HepG2 (cell line): ENCODE results near the gene CHN2. TPM values are rescaled to one million over a fixed set of nuclear protein-coding genes. Genes with fewer than 3 reads are reported as not detected.

Source experiments
- ARNT ChIP-seq: fragments of 450-650 bp; IDR thresholded peaks from 2 replicates; pipeline ENCODE4 v1.6.1; 2017
- BRCA1 ChIP-seq: sonication (generic); formaldehyde crosslinking; IDR thresholded peaks from 2 replicates; pipeline ENCODE4 v1.4.0; 2020; ENCODE audit warnings: missing genetic modification reagents
- HNF4A ChIP-seq: sonication (generic); formaldehyde crosslinking; IDR thresholded peaks from 2 replicates; pipeline ENCODE4 v1.4.0; 2020; ENCODE audit warnings: missing genetic modification reagents
- IRX3 ChIP-seq: sonication (generic); formaldehyde crosslinking; IDR thresholded peaks from 2 replicates; pipeline ENCODE4 v1.8.1; 2023; ENCODE audit warnings: mild to moderate bottlenecking, low read depth, missing genetic modification reagents, borderline replicate concordance
- JUND ChIP-seq: sonication (generic); formaldehyde crosslinking; IDR thresholded peaks from 2 replicates; pipeline ENCODE4 v1.8.0; 2022; ENCODE audit warnings: mild to moderate bottlenecking, missing genetic modification reagents
- KDM5A ChIP-seq: fragments of 200-600 bp; sonication (generic); IDR thresholded peaks from 2 replicates; pipeline ENCODE4 v1.7.0; 2018; ENCODE audit warnings: antibody characterized with exemption, mild to moderate bottlenecking, low read length, borderline replicate concordance
- PAWR ChIP-seq: sonication (generic); formaldehyde crosslinking; IDR thresholded peaks from 2 replicates; pipeline ENCODE4 v1.4.0; 2020; ENCODE audit warnings: missing genetic modification reagents, mild to moderate bottlenecking, borderline replicate concordance
- PITX1 ChIP-seq: sonication (generic); formaldehyde crosslinking; IDR thresholded peaks from 2 replicates; pipeline ENCODE4 v1.5.1; 2020; ENCODE audit warnings: mild to moderate bottlenecking, missing genetic modification reagents
- RBAK ChIP-seq: sonication (generic); formaldehyde crosslinking; IDR thresholded peaks from 2 replicates; pipeline ENCODE4 v1.5.1; 2020; ENCODE audit warnings: mild to moderate bottlenecking, missing genetic modification reagents
- TSC22D2 ChIP-seq: sonication (generic); formaldehyde crosslinking; IDR thresholded peaks from 2 replicates; pipeline ENCODE4 v1.5.1; 2020; ENCODE audit warnings: missing genetic modification reagents, mild to moderate bottlenecking, borderline replicate concordance
- ZBTB21 ChIP-seq: sonication (generic); formaldehyde crosslinking; IDR thresholded peaks from 2 replicates; pipeline ENCODE4 v1.4.0; 2020; ENCODE audit warnings: missing genetic modification reagents
- ZC3H4 ChIP-seq: sonication (generic); formaldehyde crosslinking; IDR thresholded peaks from 2 replicates; pipeline ENCODE4 v1.4.0; 2020; ENCODE audit warnings: missing genetic modification reagents, borderline replicate concordance
- ZFP36L2 ChIP-seq: sonication (generic); formaldehyde crosslinking; IDR thresholded peaks from 2 replicates; pipeline ENCODE4 v1.4.0; 2020; ENCODE audit warnings: missing genetic modification reagents
- ZNF230 ChIP-seq: sonication (generic); formaldehyde crosslinking; IDR thresholded peaks from 2 replicates; pipeline ENCODE4 v1.4.0; 2020; ENCODE audit warnings: mild to moderate bottlenecking, missing genetic modification reagents
- ZNF777 ChIP-seq: sonication (generic); formaldehyde crosslinking; IDR thresholded peaks from 2 replicates; pipeline ENCODE4 v1.4.0; 2020; ENCODE audit warnings: missing genetic modification reagents
- polyA plus RNA-seq, 8 experiments: library from polyadenylated mRNA; depleted of rRNA in 3 of 8; stranded (reverse) in 7 of 8; unstranded in 1 of 8; fragments of >200 nt; fragmentation: Illumina TruSeq in 4 of 8; extraction: Trizol in 4 of 8; gene quantifications; 2 replicates each; pipeline versions ENCODE4 v1.2.1 to v1.2.3, GENCODE V29; 2011 to 2016; ENCODE audit warnings: low read depth in 4 of 8, missing spikeins in 1 of 8, mixed read lengths in 1 of 8; ENCODE audit not compliant: insufficient read depth in 1 of 8
- total RNA-seq, 5 experiments: library from RNA; depleted of rRNA; stranded (reverse); fragments of >200 nt; fragmentation: Illumina TruSeq; extraction: Trizol; gene quantifications; 2 replicates each; pipeline ENCODE4 v1.2.3, GENCODE V29; 2016; ENCODE audit warnings: low read depth in 1 of 5
- TF ChIP-seq, protein P1 (sequence below): IDR thresholded peaks from 2 replicates; pipeline ENCODE4 v1.4.0; 2020; ENCODE audit warnings: mild to moderate bottlenecking, missing genetic modification reagents
- TF ChIP-seq, protein P2 (sequence below): IDR thresholded peaks from 2 replicates; pipeline ENCODE4 v1.6.1; 2016; ENCODE audit warnings: missing biosample characterization, missing genetic modification reagents, low read depth
- TF ChIP-seq, protein P3 (sequence below), 2 experiments: sonication (generic) in 1 of 2; formaldehyde crosslinking in 1 of 2; IDR thresholded peaks; 2 replicates each; pipeline versions ENCODE4 v1.4.0 to v1.6.1; 2018 to 2020; ENCODE audit warnings: missing genetic modification reagents in 2 of 2, borderline replicate concordance in 1 of 2, low read depth in 1 of 2, mild to moderate bottlenecking in 1 of 2, missing biosample characterization in 1 of 2
- TF ChIP-seq, protein P4 (sequence below): sonication (generic); formaldehyde crosslinking; IDR thresholded peaks from 2 replicates; pipeline ENCODE4 v1.8.0; 2022; ENCODE audit warnings: missing genetic modification reagents, mild to moderate bottlenecking, moderate library complexity, borderline replicate concordance

CHN2 gene
- total and polyA plus RNA-seq, 2 of the 13 experiments (the other 11 are each of a cell fraction or from before 2014, with no cell fraction given): 23.5 to 30.5 TPM

DNA sequence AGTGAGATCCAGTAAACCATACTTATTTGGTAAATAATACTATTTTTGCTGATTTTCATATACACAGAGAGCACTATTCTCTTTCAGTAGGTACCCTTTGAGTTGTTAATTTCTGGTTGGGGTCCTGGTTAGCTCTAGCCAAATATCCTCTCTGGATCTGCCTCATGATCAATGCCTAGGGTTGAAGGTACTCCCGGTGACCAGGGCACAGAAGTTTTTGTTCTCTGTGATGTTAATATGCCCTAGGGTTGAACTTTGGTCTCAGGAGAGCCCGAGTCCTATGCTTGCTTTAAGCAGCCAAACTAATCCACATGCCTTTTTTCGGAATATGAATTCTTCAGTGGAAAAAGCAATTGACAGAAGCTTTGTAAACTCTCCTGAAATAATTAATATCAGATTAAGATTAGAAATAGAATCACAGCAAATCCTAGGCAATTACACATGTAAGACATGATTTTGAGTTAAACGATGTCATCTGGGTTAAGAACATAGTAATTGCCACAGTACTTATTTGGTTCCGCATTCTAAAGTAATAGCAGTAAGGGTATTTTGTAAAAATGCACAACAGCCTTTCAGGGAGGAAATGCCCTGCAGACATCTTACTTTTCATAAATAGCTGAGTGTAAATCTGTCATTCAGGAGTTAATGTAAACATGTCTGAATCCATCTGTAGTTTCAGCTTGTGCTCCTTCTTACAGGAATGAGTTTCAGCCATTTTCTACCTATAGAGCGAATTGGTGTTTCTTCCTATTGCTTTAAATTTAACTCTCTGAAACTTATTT is 10.1 kb downstream of the CHN2 start (continued):
- TF ChIP-seq ZFP36L2 (no peak), ZBTB21 (no peak), KDM5A (no peak), IRX3 (CRISPR knock-in tag) (no peak), HNF4A (CRISPR knock-in tag) (peak; percentile 91), RBAK (CRISPR knock-in tag) (no peak), ARNT (no peak), ZC3H4 (no peak), ZNF777 (no peak), PAWR (CRISPR knock-in tag) (no peak), PITX1 (CRISPR knock-in tag) (peak; percentile 45; the same call in 1 of the 2 replicates), TSC22D2 (CRISPR knock-in tag) (no peak), ZNF230 (no peak), JUND (CRISPR knock-in tag) (no peak), BRCA1 (no peak)
- TF ChIP-seq, protein P1, sequence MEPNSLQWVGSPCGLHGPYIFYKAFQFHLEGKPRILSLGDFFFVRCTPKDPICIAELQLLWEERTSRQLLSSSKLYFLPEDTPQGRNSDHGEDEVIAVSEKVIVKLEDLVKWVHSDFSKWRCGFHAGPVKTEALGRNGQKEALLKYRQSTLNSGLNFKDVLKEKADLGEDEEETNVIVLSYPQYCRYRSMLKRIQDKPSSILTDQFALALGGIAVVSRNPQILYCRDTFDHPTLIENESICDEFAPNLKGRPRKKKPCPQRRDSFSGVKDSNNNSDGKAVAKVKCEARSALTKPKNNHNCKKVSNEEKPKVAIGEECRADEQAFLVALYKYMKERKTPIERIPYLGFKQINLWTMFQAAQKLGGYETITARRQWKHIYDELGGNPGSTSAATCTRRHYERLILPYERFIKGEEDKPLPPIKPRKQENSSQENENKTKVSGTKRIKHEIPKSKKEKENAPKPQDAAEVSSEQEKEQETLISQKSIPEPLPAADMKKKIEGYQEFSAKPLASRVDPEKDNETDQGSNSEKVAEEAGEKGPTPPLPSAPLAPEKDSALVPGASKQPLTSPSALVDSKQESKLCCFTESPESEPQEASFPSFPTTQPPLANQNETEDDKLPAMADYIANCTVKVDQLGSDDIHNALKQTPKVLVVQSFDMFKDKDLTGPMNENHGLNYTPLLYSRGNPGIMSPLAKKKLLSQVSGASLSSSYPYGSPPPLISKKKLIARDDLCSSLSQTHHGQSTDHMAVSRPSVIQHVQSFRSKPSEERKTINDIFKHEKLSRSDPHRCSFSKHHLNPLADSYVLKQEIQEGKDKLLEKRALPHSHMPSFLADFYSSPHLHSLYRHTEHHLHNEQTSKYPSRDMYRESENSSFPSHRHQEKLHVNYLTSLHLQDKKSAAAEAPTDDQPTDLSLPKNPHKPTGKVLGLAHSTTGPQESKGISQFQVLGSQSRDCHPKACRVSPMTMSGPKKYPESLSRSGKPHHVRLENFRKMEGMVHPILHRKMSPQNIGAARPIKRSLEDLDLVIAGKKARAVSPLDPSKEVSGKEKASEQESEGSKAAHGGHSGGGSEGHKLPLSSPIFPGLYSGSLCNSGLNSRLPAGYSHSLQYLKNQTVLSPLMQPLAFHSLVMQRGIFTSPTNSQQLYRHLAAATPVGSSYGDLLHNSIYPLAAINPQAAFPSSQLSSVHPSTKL (CRISPR knock-in tag): peak; percentile 77
- TF ChIP-seq, protein P2, sequence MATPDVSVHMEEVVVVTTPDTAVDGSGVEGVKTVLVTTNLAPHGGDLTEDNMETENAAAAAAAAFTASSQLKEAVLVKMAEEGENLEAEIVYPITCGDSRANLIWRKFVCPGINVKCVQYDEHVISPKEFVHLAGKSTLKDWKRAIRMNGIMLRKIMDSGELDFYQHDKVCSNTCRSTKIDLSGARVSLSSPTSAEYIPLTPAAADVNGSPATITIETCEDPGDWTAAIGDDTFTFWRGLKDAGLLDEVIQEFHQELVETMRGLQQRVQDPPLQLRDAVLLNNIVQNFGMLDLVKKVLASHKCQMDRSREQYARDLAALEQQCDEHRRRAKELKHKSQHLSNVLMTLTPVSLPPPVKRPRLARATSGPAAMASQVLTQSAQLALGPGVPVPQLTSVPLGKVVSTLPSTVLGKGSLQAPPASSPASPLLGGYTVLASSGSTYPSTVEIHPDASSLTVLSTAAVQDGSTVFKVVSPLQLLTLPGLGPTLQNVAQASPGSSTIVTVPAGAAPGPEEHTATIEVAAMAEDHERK: no peak
- TF ChIP-seq, protein P3, sequence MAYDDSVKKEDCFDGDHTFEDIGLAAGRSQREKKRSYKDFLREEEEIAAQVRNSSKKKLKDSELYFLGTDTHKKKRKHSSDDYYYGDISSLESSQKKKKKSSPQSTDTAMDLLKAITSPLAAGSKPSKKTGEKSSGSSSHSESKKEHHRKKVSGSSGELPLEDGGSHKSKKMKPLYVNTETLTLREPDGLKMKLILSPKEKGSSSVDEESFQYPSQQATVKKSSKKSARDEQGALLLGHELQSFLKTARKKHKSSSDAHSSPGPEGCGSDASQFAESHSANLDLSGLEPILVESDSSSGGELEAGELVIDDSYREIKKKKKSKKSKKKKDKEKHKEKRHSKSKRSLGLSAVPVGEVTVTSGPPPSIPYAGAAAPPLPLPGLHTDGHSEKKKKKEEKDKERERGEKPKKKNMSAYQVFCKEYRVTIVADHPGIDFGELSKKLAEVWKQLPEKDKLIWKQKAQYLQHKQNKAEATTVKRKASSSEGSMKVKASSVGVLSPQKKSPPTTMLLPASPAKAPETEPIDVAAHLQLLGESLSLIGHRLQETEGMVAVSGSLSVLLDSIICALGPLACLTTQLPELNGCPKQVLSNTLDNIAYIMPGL (CRISPR knock-in tag; IDR thresholded peaks at IDR 0.05; ENCODE audit: borderline replicate concordance in 1 of 2, low read depth in 1 of 2): no peak
- TF ChIP-seq, protein P4, sequence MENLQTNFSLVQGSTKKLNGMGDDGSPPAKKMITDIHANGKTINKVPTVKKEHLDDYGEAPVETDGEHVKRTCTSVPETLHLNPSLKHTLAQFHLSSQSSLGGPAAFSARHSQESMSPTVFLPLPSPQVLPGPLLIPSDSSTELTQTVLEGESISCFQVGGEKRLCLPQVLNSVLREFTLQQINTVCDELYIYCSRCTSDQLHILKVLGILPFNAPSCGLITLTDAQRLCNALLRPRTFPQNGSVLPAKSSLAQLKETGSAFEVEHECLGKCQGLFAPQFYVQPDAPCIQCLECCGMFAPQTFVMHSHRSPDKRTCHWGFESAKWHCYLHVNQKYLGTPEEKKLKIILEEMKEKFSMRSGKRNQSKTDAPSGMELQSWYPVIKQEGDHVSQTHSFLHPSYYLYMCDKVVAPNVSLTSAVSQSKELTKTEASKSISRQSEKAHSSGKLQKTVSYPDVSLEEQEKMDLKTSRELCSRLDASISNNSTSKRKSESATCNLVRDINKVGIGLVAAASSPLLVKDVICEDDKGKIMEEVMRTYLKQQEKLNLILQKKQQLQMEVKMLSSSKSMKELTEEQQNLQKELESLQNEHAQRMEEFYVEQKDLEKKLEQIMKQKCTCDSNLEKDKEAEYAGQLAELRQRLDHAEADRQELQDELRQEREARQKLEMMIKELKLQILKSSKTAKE (CRISPR knock-in tag): no peak
